Tibial nerve (tissue), 4 donors: ENCODE results near the gene MRPS2.
"Not testable (repeated sequence)": the region's sequence is repeated elsewhere in the genome, so short reads cannot be mapped to it uniquely, and the experiment has no call there.

Source experiments
- CTCF ChIP-seq, 5 experiments: fragments of 200-600 bp in 3 of 5; fragments of 450-650 bp in 2 of 5; sonication (generic) in 3 of 5; IDR thresholded peaks; one replicate each; pipeline ENCODE4 v1.5.1; 2016 to 2019; ENCODE audit warnings: antibody characterized with exemption in 5 of 5, mild to moderate bottlenecking in 3 of 5, moderate library complexity in 2 of 5
- EP300 ChIP-seq, 2 donors: sonication (generic); formaldehyde crosslinking; IDR thresholded peaks; one replicate each; pipeline ENCODE4 v1.6.1; 2017; ENCODE audit warnings: antibody characterized with exemption in 2 of 2, mild to moderate bottlenecking in 1 of 2
- POLR2A ChIP-seq, 2 donors: fragments of 450-650 bp; IDR thresholded peaks; one replicate each; pipeline ENCODE4 v1.6.1; 2017; ENCODE audit warnings: antibody characterized with exemption in 2 of 2, mild to moderate bottlenecking in 2 of 2, moderate library complexity in 2 of 2

GRCh38 chr9:135534826-135535225 lies 34.3 kb downstream of the MRPS2 start:
- TF ChIP-seq CTCF, POLR2A, EP300 (IDR thresholded peaks at IDR 0.05): not testable (repeated sequence)
